T-helper 2 cell treated with Interferon-gamma antibody and Interleukin-4, amounts not matched to agents 100 ng/mL and 5 ng/mL, for 36 hours (primary cell): ENCODE results near the gene SMAD3. TPM values are rescaled to one million over a fixed set of nuclear protein-coding genes. Genes with fewer than 3 reads are reported as not detected.
"Not testable (repeated sequence)": the region's sequence is repeated elsewhere in the genome, so short reads cannot be mapped to it uniquely, and the experiment has no call there.

Experiments used
- intact Hi-C: fragments of 100-400 bp; cut with micrococcal nuclease; formaldehyde crosslinking; loops from one replicate; pipeline ENCODE4 v1.15.1; 2023
- total RNA-seq: library from RNA; stranded (reverse); gene quantifications from 2 replicates; pipeline ENCODE4 v1.2.3, GENCODE V29; 2022

SMAD3 gene
- total RNA-seq, 1 donor from 2014 or later: 75.6 TPM

DNA sequence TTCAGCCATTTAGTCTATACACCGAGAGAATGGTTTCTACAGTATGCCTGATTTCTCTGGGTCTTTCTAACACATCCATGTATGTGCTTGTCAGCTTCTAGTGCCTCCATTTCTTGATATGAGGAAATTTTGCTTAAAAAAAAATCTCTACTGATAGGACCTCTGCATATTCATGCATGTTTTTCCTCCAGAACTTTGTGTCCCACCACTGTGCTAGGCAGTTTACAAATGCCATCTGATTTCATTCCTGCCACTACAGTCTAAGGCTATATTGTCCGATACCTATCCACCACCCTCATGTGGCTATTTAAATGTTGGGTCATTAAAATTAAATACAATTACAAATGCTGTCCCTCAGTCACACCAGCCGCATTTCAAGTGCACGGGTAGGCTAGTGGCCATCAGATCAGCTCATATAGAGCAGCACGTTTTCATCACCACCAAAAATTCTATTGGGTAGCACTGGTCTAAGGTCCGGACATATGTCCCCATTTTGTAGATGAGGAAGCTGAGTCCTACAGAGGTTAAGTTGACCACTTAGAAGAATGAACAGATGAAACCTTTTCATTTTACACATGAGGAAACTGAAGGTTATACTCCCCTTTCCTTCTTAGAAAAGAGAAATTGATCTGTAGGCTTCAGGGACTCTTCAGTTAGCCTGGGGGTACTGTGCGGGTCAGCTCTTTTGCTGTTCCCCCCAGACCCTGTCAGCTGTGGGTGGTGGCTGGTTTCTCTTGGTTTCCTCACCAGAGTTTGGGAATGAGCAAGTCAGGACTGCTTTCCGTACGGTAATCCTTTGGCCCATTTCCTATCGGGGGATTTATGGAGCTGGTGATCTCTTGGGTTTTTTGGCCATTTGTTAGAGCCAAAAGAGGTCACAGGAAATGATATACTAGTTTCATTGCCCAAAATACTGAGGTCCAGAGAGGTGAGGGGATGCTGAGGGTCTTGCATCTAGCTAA lies 56.5 kb downstream of the SMAD3 start:
- intact Hi-C loops: loop anchor here (1.0 to 2.0 kb wide), 3 partner anchors 13 to 57 kb away; partner anchors contain the start of gene SMAD3

DNA sequence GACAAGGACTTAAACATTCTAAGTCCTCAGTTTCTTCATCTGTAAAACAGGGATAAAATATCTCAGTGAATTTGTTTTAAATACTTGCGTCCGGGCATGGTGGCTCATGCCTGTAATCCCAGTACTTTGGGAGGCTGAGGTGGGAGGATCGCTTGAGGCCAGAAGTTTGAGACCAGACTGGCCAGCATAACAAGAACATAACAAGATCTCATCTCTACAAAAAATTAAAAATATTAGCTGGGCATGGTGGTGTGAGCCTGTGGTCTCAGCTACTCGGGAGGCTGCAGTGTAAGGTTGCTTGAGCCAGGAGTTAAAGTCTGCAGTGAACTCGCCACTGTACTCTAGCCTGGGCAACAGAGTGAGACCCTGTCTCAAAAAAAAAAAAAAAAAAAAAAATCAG lies 57.4 kb downstream of the SMAD3 start:
- intact Hi-C loops: not testable (repeated sequence)

DNA sequence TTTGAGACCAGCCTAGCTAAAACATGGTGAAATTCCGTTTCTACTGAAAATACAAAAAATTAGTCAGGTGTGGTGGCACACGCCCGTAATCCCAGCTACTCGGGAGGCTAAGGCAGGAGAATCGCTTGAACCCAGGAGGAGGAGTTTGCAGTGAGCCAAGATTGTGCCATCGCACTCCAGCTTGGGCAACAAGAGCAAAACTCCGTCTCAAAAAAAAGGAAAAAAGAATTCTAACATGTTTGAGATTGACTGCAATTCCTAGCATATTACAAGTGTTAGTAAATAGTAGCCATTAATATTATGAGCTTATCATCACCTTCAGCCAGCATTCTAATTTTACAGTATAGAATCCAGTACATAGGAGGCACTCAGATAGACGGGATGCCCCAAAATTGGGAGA lies 57.9 kb downstream of the SMAD3 start:
- intact Hi-C loops: not testable (repeated sequence)

DNA sequence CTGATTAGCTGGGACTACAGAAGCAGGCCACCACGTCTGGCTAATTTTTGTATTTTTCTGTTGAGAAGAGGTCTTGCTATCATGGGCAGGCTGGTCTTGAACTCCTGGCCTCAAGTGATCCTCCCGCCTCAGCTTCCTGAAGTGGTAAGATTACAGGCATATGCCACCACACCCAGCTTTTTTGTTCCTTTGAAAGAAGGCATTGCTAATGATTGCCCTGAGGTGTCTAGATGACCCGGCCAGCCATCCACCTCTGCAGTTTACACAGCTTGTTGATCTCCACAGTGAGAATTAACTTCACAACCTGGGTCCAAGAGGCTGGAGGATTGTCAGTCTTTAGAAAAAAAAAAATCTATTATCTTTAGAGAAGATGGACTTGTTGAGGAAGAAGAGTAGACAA lies 58.7 kb downstream of the SMAD3 start:
- intact Hi-C loops: no loop called here

DNA sequence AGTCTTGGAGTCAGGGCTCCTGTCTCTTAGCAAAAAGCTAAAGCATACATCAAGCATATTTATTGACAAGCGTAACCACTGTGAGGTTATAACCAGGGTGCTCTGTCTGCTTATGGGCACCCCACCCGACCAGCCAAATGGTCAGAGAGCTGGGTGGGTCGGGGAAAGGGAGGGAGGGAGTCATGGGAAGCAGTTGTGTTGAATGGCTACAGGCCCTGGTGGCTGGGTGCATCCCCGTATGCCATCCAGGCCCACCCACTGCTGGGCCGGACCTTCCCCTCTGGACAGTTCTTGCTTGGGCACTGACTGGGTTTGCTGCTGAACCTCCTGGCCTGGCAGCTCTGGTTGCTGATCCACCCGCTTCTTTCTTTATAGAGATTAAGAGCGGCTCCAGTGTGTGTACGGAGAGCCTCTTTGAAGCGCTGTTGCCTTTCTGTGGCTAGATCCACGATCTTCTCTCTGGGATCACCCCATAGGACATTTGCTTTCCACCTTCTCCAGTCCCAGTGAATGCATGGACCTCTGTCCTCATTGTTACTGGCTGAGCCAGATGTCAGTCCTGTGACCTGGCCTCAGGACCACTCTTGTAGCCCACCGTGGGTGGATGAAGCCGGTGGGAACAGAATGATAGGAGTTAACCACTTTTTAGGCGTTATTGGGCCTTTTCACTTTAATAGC lies 59.6 kb downstream of the SMAD3 start:
- intact Hi-C loops: no loop called here

DNA sequence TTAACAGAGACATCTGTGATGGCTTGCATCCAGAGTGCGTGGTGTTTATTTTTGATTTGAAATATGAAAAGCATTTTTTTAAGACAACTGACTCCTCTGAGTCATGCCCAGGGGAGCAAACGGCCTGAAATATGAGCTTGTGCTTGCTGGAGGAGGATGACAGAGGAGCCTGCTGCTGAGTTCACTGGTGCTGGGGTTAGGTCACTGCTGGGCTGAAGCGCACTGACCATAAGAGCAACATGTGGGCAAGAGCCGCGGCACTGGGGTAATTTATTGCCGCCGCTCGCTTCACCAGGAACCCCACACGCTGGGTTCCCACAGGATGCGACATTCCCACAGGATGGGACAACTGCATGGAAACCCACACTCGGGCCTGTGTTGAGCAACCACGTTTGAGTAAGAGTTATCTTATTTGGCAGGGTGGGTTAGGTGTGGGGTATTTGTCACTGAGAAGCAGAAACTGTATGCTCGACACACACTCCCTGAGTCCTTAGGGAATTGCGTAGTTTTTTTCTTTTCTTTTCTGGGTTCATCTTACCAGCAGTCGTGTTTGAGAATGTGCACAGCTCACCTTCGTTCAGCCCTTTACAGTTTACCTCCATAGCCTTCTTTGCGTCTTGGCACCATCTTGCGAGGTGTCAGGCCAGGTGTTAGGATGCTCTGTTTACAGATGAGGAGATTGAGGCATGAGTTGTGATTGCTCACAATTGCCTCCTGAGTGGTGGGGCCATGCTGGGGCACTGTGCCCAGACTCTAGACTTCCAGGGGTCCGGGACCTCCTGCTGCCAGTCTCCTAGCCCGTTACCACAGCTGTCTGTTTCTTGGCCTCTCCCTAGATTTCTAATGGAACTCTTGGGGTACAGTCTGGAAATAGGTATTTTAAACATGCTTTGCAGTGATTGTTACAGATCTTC lies 60.4 kb downstream of the SMAD3 start:
- intact Hi-C loops: no loop called here

DNA sequence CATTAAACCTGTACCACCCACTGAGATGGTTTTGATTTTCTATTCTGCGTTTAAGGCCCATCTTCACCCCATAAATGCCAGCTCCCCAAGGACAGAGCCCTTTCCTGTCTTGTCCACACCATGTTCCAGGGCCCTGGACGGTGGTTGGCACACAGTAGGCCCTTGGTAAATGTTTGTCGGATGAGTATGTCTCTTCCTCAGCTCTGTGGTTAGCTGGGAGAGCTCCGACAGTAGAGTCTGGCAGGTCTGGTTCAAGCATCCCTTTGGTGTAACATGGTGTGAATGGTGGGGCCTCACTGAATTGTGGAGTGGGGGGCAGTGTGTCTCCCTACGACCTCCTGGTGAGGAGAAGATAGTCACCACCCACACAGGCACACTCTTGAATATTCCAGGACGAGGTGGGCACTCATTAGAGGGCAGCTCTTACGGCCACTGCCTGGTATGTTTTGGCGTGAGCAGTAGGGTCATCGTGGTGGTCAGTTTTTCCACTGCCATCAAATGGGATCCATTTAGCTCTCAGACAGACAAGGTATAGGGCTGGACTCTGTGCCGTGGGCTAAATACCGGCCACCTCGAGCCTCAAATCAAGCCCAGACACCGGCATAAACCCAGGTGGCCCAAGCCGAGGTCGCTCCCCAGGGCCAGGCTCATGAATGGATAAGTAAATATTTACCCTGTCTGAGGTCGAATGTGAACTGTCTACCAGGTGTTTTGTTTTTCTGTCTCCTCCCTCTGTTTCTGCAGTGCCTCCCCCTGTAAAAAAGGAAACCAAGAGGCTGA lies 61.3 kb downstream of the SMAD3 start:
- intact Hi-C loops: no loop called here

DNA sequence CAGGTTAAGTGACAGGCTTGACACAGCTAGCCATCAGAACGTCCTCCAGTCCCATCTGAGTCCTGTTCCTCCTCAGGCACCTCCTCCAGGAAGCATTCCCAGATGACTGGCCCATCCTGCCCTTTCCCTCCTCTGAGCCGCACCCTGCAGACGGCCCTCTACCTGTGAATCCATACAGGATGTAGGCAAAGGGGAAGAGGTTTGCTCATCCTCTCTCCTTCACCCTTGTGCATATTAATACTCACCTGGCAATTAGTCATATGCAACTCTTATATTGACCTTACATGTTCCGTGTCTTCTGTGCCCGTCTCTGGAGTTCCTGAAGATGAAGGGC lies 61.9 kb downstream of the SMAD3 start:
- intact Hi-C loops: no loop called here

DNA sequence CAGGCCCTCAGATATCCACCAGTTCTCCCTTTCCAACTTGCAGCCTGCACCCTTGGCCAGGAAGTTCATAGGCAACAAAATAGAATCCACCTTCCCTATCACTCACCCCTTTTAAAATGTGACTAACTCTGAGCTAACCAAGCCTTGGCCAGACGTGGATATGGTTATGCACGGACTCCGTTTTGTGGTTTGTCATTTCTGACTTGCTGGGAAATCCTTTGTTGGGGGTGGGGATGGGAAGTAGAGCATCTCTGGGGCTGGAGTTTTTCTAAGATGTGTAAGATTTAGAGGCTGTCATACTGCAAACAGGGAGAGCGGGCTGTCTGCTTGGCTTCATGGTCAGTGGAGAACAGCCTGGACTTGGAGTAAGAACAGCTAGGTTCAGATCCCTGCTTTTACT lies 62.6 kb downstream of the SMAD3 start:
- intact Hi-C loops: no loop called here

DNA sequence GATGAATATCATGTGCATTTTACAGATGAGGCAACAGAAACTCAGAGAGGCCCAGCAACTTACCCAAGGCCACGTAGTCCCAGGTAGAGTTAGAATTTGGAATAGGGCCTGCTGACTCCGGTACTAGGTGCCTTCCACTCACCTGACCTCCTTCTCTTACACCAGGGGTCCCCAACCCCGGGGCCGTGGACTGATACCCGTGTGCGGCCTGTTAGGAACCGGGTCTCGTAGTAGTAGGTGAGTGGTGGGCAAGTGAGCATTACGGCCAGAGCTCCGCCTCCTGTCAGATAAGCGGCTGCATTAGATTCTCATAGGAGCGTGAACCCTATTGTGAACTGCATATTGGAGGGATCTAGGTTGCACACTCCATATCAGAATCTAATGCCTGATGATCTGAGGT lies 64.8 kb downstream of the SMAD3 start:
- intact Hi-C loops: loop anchor here (5.0 to 10.0 kb wide), 2 partner anchors 48 to 185 kb away; no protein-coding TSS in a partner anchor

DNA sequence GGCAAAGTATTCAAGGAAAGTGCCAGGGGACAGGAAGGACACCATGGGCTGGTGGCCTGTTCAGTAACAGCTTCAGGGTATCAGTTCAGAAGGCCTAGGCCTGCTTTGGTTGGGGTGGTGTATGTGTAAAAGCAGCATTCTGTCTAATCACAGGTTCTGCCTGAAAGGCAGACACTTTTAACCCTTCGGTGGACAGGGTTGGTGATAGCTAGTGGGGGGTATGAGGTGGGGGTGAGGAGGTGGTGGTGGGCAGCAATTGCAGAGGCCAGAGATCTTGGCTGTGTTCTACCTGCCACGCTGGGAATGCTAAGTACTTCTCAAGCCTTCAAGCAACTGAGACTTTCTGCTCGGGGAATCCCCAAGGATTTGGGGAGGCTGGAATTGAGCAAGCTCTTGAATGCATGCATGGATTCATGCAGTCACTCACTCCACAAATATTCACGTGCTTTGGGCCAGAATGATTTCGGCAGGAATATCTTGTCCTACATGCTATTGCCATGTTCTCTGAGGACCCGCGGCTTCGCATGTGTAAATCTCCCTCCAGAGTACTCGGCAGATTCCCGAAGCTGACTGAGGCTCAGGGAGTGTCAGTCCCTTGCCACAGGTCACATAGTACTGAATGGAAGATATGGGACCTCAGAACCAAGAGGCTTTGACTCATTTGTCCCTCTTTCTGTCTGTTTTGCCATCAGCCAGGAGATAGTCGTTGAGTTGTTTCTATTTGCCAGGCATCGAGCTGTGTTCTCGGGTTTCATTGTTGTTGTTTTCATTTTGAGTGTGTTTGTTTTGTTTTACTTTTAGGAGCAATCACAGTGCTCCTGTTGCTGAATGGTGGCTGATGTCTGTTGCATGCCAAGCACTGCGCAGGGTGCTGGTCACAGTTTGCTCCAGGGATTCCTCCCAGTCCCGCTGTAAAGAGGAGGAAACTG lies 65.5 kb downstream of the SMAD3 start:
- intact Hi-C loops: loop anchor here (5.0 to 10.0 kb wide), 2 partner anchors 49 to 186 kb away; no protein-coding TSS in a partner anchor

DNA sequence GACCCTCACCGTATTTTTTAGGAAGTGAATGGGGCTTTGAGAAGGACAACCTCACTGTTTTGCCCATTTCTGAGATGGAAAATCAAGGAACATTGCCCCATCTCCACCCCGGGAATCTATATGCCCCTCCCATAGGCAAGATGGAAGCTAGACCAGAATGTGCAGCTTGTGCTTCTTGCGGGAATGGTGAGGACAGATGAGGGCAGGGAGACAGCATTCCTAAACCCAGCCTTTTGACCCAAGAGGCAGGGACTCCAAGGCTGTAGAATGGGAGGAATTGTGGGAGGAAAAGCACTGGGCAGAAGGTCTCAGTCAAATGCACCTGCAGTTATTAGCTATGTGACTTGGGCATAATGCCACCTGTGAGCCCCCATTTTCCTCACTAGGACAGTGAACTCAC lies 66.9 kb downstream of the SMAD3 start:
- intact Hi-C loops: loop anchor here (5.0 to 10.0 kb wide), 2 partner anchors 50 to 187 kb away; no protein-coding TSS in a partner anchor

DNA sequence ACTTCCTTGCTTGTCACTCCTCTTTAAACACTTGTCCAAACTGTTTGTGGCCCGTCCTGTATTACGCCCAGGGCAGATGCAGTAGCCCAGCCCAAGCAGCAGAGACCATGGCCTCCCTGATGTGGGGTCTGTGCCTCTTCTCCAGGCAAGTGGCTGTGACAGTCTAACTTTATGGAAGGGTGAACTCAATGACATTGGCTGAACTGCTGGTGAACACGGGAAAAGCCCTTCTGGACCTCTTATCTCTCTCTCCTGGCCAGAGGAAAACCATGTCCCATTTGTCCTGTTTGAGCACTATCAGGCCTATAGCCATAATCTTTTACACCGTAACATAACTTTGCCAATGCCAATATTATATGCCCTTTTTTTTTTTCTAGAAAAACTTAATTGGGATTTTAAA lies 67.6 kb downstream of the SMAD3 start:
- intact Hi-C loops: loop anchor here (5.0 to 10.0 kb wide), 2 partner anchors 51 to 188 kb away; no protein-coding TSS in a partner anchor

DNA sequence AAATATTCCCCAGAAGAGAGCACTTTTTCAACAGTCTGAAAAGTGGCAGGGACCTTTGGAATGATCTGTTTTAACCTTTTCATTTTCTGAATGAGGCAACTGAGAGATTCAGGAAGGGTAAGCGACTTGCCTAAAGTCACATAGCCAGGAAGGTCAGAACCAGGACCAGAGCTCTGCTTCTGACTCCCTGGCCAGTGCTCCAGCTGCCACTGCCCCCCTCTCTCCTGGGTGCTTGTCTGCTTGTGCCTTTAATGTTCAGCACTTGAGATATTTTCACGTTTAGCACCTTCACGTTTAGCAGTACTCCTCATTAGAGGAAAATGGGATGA lies 68.3 kb downstream of the SMAD3 start:
- intact Hi-C loops: loop anchor here (1.0 to 10.0 kb wide), 4 partner anchors 13 to 189 kb away; no protein-coding TSS in a partner anchor

DNA sequence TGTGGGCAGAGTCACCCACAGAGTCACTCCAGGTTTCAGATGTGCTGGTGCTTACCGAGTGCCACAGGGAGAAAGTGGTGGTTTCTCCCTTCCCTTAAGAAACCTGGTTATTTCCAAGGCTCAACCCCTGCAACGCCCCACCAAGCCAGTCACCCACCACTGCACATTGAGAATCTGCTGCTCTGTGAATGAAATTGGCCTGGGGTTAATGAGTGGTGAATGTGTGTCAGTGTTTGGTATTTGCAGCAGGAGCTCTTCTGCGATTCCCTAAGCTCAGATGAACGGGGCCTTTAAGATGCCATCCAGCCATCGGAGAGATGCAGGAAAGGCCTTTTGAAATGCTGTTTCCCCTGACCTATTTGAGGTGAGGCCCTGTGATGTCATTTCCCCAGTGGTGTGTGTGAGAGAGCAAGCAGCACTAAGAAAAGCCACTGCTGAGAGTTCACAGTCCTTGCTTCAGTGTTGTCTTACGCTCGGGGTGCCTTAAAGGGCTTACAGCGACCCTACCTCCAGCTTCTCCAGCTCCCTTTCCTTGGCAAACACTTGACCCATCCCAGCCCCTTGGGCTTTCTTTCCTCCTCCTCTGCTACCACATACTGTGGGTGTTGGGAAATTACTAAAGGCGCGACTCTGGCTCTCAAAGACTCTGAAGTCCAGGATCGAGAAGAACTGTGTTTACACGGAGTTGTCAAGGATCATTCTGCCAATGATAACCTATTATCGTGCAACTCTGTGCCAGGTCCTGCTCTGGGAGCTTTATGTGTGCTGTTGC lies 68.9 kb downstream of the SMAD3 start:
- intact Hi-C loops: loop anchor here (1.0 to 10.0 kb wide), 4 partner anchors 13 to 189 kb away; no protein-coding TSS in a partner anchor

DNA sequence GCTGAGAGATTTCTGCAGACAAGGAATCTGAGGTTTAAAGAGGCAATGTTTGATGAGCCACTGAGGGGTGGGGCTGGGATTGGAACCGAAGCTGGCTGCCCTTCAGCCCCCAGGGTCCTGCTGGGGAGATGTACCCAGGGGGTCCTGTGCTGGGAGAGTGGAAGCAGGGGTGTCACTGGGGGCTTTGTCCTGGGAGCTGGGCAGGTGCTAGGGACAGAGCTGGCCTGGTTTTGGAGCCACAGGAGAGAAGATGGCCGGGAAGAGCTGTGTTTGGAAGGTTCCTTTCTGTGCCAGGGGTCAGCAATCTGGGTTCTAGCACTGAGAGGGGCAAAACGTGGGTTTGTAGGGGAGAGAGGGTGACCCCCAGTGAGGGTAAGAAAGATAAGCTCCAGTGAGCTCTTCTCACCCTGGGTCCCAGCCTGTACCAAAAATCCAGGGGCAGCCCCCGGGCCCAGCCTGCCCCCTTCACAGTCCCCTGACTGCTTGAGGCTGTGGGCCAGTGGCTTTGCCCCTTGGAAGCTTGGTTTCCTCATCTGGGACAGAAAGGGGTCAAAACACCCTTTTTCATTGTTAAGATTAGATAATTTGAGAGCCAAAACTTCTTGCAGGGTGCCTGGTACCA lies 69.6 kb downstream of the SMAD3 start:
- intact Hi-C loops: loop anchor here (1.0 to 10.0 kb wide), 4 partner anchors 14 to 190 kb away; no protein-coding TSS in a partner anchor

DNA sequence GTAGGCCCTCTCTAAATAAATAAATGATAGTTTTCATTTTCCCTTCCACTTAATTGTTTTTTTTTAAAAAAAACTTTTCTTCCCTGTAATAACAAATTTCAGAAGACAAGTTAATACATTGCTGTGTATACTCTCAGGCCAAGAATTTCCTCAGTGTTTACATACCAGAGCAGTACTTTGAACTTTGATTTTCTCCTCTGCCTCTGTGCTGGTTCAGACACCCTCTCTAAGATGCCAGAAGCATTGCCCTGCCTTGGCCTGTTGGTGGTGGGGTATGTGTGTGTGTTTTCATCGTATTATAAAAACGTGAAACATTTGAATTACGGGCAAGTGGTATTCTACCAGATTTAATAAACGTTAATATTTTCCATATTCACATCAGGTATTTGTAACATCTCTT lies 70.1 kb downstream of the SMAD3 start:
- intact Hi-C loops: loop anchor here (2.0 to 10.0 kb wide), 2 partner anchors 15 to 191 kb away; no protein-coding TSS in a partner anchor

DNA sequence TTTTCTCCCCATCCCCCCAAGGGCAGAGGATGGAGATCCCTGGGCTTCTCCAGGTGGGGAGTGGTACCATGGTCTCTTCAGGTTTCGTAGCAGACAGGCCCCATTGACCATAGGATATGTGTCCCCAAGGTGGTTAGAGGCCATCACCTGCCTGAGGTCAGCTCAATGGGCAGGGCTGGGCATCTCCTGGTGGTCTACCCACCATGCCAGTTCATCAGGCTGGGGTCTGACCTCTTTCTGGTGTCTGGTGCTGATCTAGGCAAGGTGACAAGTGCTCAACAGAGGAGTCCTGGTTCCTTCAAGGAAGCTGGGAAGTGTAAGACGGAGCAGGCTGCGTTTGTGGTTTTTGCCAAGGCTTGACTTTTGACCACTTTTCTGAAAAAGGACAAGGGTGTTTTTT lies 71.4 kb downstream of the SMAD3 start:
- intact Hi-C loops: loop anchor here (10.0 kb wide), 1 partner anchor 192 kb away; no protein-coding TSS in a partner anchor
